ACC112 (cell line): ENCODE data around the gene SLC6A19.
"Not testable (repeated sequence)": the region's sequence is repeated elsewhere in the genome, so short reads cannot be mapped to it uniquely, and the experiment has no call there.

Experiments
- H2AFZ ChIP-seq: fragments of 200-600 bp; sonication (generic); one replicate; pipeline ENCODE4 v1.6.0; 2017; ENCODE audit warnings: antibody characterized with exemption, low read length; ENCODE audit not compliant: unreplicated experiment
- H3K27ac ChIP-seq: fragments of 200-600 bp; sonication (generic); 2 replicates; pipeline ENCODE4 v1.5.1; 2014; ENCODE audit warnings: low read depth, mild to moderate bottlenecking, antibody characterized with exemption, low read length, moderate library complexity
- H3K27me3 ChIP-seq: fragments of 200-600 bp; sonication (generic); 2 replicates; pipeline ENCODE4 v1.6.1; 2014; ENCODE audit warnings: mild to moderate bottlenecking, antibody characterized with exemption, low read length, moderate library complexity, mixed read lengths; ENCODE audit not compliant: insufficient read depth
- H3K36me3 ChIP-seq: fragments of 200-600 bp; sonication (generic); 2 replicates; pipeline ENCODE4 v1.6.1; 2016; ENCODE audit warnings: mild to moderate bottlenecking, antibody characterized with exemption, low read length, moderate library complexity, mixed read lengths; ENCODE audit not compliant: insufficient read depth
- H3K4me1 ChIP-seq: fragments of 200-600 bp; sonication (generic); one replicate; pipeline ENCODE4 v1.6.1; 2016; ENCODE audit warnings: low read length, mixed read lengths; ENCODE audit not compliant: insufficient read depth, unreplicated experiment, control insufficient read depth
- H3K4me3 ChIP-seq: fragments of 200-600 bp; sonication (generic); 2 replicates; pipeline ENCODE4 v1.5.1; 2014; ENCODE audit warnings: mild to moderate bottlenecking, low read depth, low read length
- H3K79me2 ChIP-seq: fragments of 200-600 bp; sonication (generic); one replicate; pipeline ENCODE4 v1.6.0; 2016; ENCODE audit warnings: low read length; ENCODE audit not compliant: control insufficient read depth, unreplicated experiment, insufficient read depth

Gene SLC6A19

DNA sequence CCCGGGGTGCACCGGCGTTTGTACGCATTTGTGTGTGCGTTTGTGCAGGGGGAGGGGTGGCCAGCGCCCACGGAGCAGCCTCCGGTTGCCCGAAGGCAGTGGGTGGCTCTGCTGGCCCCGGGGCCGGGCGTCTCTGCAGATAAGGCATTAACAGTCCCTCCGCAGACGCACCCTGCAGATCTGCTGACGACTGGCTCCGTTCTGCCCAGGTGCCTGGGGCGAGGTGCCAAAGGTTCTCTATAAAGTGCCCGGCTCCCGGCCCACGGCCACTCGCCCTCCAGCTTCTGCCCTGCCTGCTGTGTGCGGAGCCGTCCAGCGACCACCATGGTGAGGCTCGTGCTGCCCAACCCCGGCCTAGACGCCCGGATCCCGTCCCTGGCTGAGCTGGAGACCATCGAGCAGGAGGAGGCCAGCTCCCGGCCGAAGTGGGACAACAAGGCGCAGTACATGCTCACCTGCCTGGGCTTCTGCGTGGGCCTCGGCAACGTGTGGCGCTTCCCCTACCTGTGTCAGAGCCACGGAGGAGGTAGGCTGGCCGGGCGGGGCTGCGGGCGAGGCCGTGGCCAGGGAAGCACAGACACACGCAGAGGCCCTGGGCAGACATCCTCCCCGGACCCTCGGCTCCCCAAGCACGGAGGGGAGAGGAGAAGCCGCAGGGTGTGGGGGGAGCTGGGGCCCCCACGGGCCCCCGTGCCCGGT lies at the start of gene SLC6A19:
Gene SLC6A19, plus strand, starts transcription at position 269 of the 699 bp plus-strand sequence. Its CDS starts 56 bp downstream, at position 325.
- Histone ChIP-seq H3K27ac (no peak within 1 kb of the TSS), H3K4me1 (no peaks in the 10 kb centered on the region), H2AFZ (no peak within 1 kb of the TSS), H3K79me2 (no peaks in the 10 kb centered on the region), H3K4me3 (no peak within 1 kb of the TSS), H3K27me3 (peaks cover 69% of the 10 kb centered on the region), H3K36me3 (no peaks in the 10 kb centered on the region)

DNA sequence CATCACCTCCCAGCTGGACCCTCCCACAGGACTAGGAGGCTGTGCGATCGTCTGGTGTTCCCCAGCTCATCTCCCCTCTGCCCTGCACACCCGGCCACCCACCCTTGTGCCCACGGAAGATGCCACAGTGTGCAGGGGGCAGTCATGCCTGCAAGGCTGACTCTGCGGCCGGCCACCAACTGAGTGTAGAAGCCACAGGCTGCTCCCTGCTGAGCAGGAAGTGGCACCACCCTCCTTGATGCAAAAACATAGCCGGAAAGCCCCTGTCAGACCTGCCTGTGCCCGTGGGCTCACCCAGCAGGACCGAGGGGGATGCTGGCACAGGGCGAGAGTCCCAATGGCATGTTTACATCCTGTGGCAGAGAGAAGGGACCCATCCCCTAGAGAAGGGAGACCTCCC lies 49.2 kb upstream of the SLC6A19 start:
- no peaks in the 10 kb centered on the region for H3K79me2 ChIP-seq
- no peak overlapping the region for H2AFZ ChIP-seq
- H3K36me3 ChIP-seq: no peaks in the 10 kb centered on the region
- H3K27me3 ChIP-seq: peaks cover 58% of the 10 kb centered on the region
- no peak overlapping the region for H3K27ac ChIP-seq
- H3K4me3 ChIP-seq: no peak overlapping the region
- H3K4me1 ChIP-seq: no peaks in the 10 kb centered on the region

DNA sequence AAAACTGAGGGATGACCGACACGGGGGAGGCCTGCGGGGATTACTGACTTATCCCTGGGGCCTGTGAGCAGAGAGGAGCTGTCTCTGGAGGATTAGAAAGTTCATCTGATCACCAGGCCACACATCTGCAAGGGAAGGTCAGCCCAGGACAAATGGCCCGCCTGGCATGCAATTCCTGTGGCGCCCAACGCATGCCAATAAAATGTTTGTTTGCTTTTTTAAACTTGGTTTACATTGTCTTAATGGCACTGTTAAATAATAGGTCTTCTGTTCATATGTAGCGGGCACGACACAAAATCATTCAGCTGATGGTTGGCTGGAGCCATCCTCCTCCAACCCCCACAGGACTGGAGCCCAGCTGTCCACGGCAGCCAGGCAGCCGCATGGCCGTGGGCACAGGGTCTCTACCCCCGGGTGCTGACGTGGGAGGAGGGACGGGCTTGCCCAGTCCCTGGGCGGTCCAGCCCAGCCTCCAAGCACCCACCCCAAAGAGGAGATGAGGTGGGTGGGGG lies 48.6 kb upstream of the SLC6A19 start:
- Histone ChIP-seq H3K27me3 (peaks cover 59% of the 10 kb centered on the region), H3K4me3 (no peak overlapping the region), H3K27ac (no peak overlapping the region), H3K4me1 (no peaks in the 10 kb centered on the region), H2AFZ (no peak overlapping the region), H3K79me2 (no peaks in the 10 kb centered on the region), H3K36me3 (no peaks in the 10 kb centered on the region)

DNA sequence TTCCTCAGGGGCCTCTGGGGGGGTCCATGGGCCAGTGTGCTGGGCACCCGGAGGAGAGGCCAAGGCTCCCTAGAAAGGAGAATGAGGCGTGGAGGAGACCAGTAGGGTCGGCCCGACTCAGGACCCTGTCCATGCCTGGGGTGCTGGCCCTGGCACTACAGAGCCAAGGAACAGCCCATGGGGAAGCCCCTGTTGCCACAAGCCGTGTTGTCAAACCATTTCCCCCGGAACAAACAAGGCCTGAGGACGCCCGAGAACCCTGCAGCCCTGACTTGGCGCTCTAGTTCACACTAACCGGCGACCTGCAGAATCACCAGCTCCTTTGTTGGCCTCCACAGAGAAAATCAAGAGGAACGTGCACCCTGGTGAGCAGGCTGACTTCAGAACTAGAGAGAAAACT lies 48.0 kb upstream of the SLC6A19 start:
- H3K4me3 ChIP-seq: no peak overlapping the region
- no peak overlapping the region for H2AFZ ChIP-seq
- no peaks in the 10 kb centered on the region for H3K4me1 ChIP-seq
- no peaks in the 10 kb centered on the region for H3K79me2 ChIP-seq
- peaks cover 60% of the 10 kb centered on the region for H3K27me3 ChIP-seq
- no peaks in the 10 kb centered on the region for H3K36me3 ChIP-seq
- H3K27ac ChIP-seq: no peak overlapping the region

DNA sequence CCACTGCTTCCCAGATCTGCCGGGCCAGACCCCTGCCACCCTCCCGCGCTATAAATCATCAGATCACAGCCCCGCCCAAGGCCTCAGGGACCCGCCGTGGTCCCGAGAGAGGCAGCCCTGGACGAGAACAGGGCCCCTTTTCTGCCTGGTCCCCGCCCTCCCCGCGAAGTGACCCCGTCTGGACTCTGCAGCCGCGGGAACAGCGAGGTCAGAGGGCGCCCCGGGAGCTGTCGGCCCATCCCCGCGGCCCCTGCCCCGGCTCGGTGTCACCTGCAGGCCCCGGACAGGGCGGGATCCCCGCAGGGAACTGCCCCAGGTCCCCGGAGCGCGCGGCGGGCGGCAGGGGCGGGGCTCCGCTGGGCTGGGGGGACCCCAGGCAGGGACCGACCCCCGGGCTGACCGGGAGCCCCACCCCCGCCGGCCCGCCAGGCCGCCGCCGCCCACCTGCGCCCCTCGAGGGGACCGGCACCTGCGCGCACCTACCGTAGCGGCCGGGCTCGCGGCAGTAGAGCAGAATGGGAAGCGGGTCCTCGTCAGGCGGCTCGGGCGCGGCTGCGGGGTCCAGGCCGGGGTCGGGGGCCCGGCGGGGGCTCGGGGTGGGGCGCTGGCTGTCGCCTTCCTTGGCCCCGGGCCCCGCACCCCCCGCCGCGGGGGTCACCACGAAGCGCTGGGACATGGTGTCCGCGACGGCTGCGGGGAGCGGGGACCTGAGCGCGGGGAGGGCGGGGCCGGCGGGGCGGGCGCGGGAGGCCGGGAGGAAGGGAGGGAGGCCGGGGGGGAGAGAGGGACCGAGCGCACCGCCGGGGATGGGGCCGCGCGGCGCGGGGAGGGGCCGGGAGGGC lies 46.0 kb upstream of the SLC6A19 start:
- Histone ChIP-seq H3K27me3 (peaks cover 69% of the 10 kb centered on the region), H3K4me1 (no peaks in the 10 kb centered on the region), H3K27ac (no peak overlapping the region), H2AFZ (no peak overlapping the region), H3K4me3 (no peak overlapping the region), H3K79me2 (no peaks in the 10 kb centered on the region), H3K36me3 (no peaks in the 10 kb centered on the region)

DNA sequence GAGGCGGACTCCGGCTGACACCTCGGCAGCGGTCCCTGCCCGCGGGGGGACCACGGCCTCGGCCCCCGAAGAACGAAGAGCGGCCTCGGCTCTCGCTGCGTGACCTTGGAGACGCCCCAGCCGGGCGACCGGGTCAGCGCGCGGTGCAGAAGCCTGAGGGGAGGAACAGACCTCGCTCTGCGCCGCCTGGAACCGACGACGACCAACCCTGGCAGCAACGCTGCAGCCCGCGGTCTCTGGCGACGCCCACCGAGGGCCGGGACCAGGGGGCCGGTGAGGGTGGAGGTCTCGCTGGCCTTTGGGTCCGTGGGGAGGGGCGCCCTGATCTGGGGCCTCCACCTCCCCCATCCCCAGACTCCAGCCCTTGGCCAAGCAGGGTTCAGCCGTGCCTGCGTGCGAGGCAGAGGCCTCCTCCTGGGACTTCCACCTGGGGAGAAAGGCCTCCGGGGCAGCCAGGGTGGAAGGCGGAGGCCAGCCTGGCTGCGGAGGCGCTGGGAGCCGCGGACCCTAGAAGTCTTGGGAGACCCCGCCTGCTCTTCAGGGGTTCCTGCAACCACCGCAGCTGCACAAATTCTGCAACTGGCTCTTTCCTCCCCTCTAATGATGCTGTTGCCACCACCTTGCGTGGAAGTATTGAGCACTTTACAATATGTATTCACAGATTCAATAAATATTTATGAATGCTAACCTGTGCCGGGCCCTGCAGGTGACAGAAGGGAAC lies 45.2 kb upstream of the SLC6A19 start:
- Histone ChIP-seq H3K27ac (no peak overlapping the region), H3K4me3 (no peak overlapping the region), H3K36me3 (no peaks in the 10 kb centered on the region), H3K27me3 (peaks cover 65% of the 10 kb centered on the region), H3K79me2 (no peaks in the 10 kb centered on the region), H2AFZ (no peak overlapping the region), H3K4me1 (peaks cover under 1% of the 10 kb centered on the region)

DNA sequence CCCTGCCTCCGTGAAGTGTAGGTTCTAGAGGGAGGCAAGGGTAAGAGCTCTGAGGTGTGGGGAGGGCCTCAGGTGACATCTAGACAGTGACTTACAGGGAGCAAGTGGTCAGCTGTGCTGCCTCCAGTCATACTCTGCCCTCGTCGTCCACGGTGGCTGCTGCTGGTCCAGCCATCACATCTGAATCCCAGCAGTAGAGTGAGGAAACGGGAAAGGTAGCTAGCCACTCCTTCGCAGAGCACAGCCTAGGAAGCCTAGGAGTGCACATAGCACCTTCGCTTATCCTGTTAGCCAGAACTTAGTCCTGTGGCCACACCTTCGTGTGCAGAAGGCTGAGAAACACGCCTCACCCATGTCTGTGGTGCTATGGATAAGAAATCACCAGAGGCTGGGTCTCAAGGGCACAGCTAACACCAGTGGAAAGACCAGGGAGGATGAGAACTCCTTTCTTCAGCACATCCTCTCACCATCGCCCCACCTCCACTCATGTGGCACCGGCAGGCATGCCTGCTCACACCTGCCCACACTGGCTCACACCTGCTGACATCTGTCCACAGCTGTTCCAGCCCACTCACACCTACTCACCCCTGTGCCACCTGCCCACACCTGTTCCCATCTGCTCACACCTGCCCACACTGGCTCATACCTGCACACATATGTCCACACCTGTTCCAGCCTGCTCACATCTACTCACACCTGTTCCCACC lies 44.5 kb upstream of the SLC6A19 start:
- Histone ChIP-seq H3K27me3 (peaks cover 63% of the 10 kb centered on the region), H3K36me3 (no peaks in the 10 kb centered on the region), H3K79me2 (no peaks in the 10 kb centered on the region), H3K4me3 (no peak overlapping the region), H2AFZ (no peak overlapping the region), H3K4me1 (peaks cover 3% of the 10 kb centered on the region), H3K27ac (no peak overlapping the region)

DNA sequence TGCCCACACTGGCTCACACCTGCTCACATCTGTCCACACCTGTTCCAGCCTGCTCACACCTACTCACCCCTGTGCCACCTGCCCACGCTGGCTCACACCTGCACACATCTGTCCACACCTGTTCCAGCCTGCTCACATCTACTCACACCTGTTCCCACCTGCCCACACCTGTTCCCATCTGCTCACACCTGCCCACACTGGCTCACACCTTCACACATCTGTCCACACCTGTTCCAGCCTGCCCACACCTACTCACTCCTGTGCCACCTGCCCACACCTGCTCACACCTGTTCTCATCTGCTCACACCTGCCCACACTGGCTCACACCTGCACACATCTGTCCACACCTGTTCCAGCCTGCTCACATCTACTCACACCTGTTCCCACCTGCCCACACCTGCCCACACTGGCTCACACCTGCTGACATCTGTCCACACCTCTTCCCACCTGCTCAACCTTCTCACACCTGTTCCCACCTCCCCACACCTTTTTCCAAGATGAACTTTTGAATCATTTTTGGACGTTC lies 43.9 kb upstream of the SLC6A19 start:
- H3K36me3 ChIP-seq, H3K79me2 ChIP-seq, H3K27ac ChIP-seq, H3K4me1 ChIP-seq, H3K4me3 ChIP-seq, H2AFZ ChIP-seq: not testable (repeated sequence)
- peaks cover 58% of the 10 kb centered on the region for H3K27me3 ChIP-seq

DNA sequence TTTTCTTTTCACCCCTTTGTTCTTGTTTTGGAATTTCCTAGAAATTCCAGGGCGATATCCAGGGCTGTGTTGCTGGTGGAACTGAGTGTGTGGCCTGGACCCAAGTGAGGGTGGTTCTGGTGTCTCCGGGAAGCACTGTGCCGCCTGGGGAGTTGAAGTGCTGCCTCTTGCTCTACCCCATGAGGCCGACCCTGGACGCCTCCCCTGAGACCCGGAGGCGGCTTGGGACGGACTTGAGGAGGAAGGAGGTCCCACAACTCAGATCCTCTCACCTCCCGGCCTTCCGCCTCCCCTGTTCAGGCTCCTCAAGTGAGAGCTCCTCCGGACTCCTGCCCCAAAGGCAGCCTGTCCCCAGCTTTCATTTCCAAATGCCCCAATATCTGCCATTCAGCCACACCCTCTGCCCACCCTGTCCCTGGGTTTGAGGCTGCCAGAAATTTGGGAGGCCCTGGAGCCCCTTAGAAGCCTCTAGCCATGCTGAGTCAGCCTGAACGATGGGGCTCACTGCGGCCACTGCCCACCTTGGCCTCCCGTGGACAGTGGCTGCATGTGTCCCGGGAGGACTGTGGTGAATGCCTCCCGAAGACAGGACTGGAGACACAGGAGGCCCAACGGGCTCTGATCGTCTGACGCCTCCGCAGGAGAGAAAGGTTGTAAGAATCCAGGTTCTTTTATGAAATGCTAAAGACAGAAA lies 42.6 kb upstream of the SLC6A19 start:
- Histone ChIP-seq H3K4me3 (no peak overlapping the region), H3K27ac (no peak overlapping the region), H2AFZ (no peak overlapping the region), H3K79me2 (no peaks in the 10 kb centered on the region), H3K36me3 (no peaks in the 10 kb centered on the region), H3K4me1 (peaks cover 3% of the 10 kb centered on the region), H3K27me3 (peaks cover 46% of the 10 kb centered on the region)
